Activated naive CD4-positive, alpha-beta T cell treated with anti-CD3 and anti-CD28 coated beads for 36 hours (primary cell): Measurements from ENCODE around the gene ZNF677. TPM values are rescaled to one million over a fixed set of nuclear protein-coding genes. Genes with fewer than 3 reads are reported as not detected.
"Not testable (repeated sequence)": the region's sequence is repeated elsewhere in the genome, so short reads cannot be mapped to it uniquely, and the experiment has no call there.

ENCODE experiments used
- CTCF ChIA-PET: fragments of 350-600 bp; sonication (Branson Sonifier 250); formaldehyde crosslinking; loops from one replicate; lab custom pipeline; 2021; ENCODE audit warnings: antibody characterized with exemption; lab: Charles Lee
- DNase-seq: peaks from one replicate; pipeline ENCODE4 v3.0.0-alpha.2; 2020
- H3K27ac Mint-ChIP-seq: one replicate; pipeline ENCODE4 v1.8.0; 2021; ENCODE audit warnings: mild to moderate bottlenecking, mixed read lengths
- H3K27me3 Mint-ChIP-seq: one replicate; pipeline ENCODE4 v1.8.0; 2021; ENCODE audit warnings: low read depth, mixed read lengths
- H3K36me3 Mint-ChIP-seq: one replicate; pipeline ENCODE4 v1.8.0; 2021; ENCODE audit warnings: low read depth, mixed read lengths
- H3K4me1 Mint-ChIP-seq: one replicate; pipeline ENCODE4 v1.8.0; 2021; ENCODE audit warnings: low read depth, mixed read lengths
- H3K4me3 Mint-ChIP-seq: one replicate; pipeline ENCODE4 v1.8.0; 2021; ENCODE audit warnings: mild to moderate bottlenecking, moderate library complexity, mixed read lengths
- H3K9me3 Mint-ChIP-seq: one replicate; pipeline ENCODE4 v1.8.0; 2021; ENCODE audit warnings: mixed read lengths
- intact Hi-C: fragments of 100-400 bp; cut with micrococcal nuclease; formaldehyde crosslinking; loops from one replicate; pipeline ENCODE4 v1.15.1; 2023
- total RNA-seq, 2 experiments: library from RNA; stranded (reverse); gene quantifications; one replicate each; pipeline ENCODE4 v1.2.3, GENCODE V29; 2021

Gene ZNF677
- total RNA-seq, 2 experiments from 2014 or later, result 4.0 to 5.4 TPM

GRCh38 chr19:53189691-53190198 is 64.9 kb downstream of the ZNF677 start:
- H3K36me3 Mint-ChIP-seq, result peaks cover 42% of the 10 kb centered on the region
- DNase-seq, H3K27me3 Mint-ChIP-seq, H3K4me3 Mint-ChIP-seq, CTCF ChIA-PET, H3K27ac Mint-ChIP-seq: not testable (repeated sequence)
- H3K4me1 Mint-ChIP-seq, result peaks cover 12% of the 10 kb centered on the region
- peaks cover 26% of the 10 kb centered on the region for H3K9me3 Mint-ChIP-seq
- intact Hi-C loops, result loop anchor here (10.0 kb wide), 4 partner anchors 145 to 675 kb away; partner anchors contain the start of genes MYADM, ZNF765 and ZNF845

Other genes starting within 250 kb of the ZNF677 start
- not detected for gene ERVV-1, start 241.0 kb downstream of the ZNF677 start, total RNA-seq
- not detected for gene ERVV-2, start 210.1 kb downstream of the ZNF677 start, total RNA-seq
- 10 to 100 TPM; 23.5 to 25.2 TPM for gene ZNF160, start 151.5 kb downstream of the ZNF677 start, total RNA-seq
- 1 to 10 TPM in 1 of 2 experiments, under 1 TPM in 1; 0.74 to 1.0 TPM for gene ZNF415, start 122.0 kb downstream of the ZNF677 start, total RNA-seq
- gene ZNF347, start 95.8 kb downstream of the ZNF677 start, total RNA-seq, result 1 to 10 TPM; 3.7 TPM
- 1 to 10 TPM; 4.3 to 5.5 TPM for gene ZNF665, start 61.5 kb downstream of the ZNF677 start, total RNA-seq
- not detected for gene VN1R2, start 3.4 kb upstream of the ZNF677 start, total RNA-seq
- not detected for gene VN1R4, start 12.8 kb upstream of the ZNF677 start, total RNA-seq
- gene ZNF845, start 78.9 kb upstream of the ZNF677 start, total RNA-seq, result 1 to 10 TPM; 4.3 to 4.5 TPM
- 10 to 100 TPM; 16.2 to 17.4 TPM for gene ZNF525, start 110.8 kb upstream of the ZNF677 start, total RNA-seq
- gene ZNF765, start 140.3 kb upstream of the ZNF677 start, total RNA-seq, result 1 to 10 TPM; 7.9 to 8.0 TPM
- gene ZNF761, start 177.1 kb upstream of the ZNF677 start, total RNA-seq, result 10 to 100 TPM in 1 of 2 experiments, 1 to 10 TPM in 1; 8.7 to 10.0 TPM
- gene ZNF813, start 212.9 kb upstream of the ZNF677 start, total RNA-seq, result 1 to 10 TPM; 4.5 to 5.6 TPM